Hepatocyte (in vitro differentiated cells): ENCODE results near the gene PDE4D. TPM values are rescaled to one million over a fixed set of nuclear protein-coding genes. Genes with fewer than 3 reads are reported as not detected.

ENCODE experiments used
- DNase-seq: peaks from one replicate; pipeline ENCODE4 v3.0.0-alpha.2; 2016; ENCODE audit warnings: low spot score
- H2AFZ ChIP-seq: fragments of 200-600 bp; sonication (generic); 2 replicates; pipeline ENCODE4 v1.6.0; 2016; ENCODE audit warnings: antibody characterized with exemption, mild to moderate bottlenecking
- H3K27ac ChIP-seq: fragments of 200-600 bp; sonication (generic); 2 replicates; pipeline ENCODE4 v1.5.1; 2016; ENCODE audit warnings: mild to moderate bottlenecking
- H3K27me3 ChIP-seq: fragments of 200-600 bp; sonication (generic); 2 replicates; pipeline ENCODE4 v1.6.1; 2016
- H3K36me3 ChIP-seq: fragments of 200-600 bp; sonication (generic); replicated peaks from 2 replicates; pipeline ENCODE4 v1.5.1; 2016; ENCODE audit warnings: low read depth; ENCODE audit not compliant: insufficient read depth
- H3K4me1 ChIP-seq: fragments of 200-600 bp; sonication (generic); 2 replicates; pipeline ENCODE4 v1.5.1; 2016; ENCODE audit warnings: mild to moderate bottlenecking, moderate library complexity; ENCODE audit not compliant: insufficient read depth
- H3K4me2 ChIP-seq: fragments of 200-600 bp; sonication (generic); 2 replicates; pipeline ENCODE4 v1.6.0; 2016
- H3K4me3 ChIP-seq: fragments of 200-600 bp; sonication (generic); 2 replicates; pipeline ENCODE4 v1.5.1; 2016; ENCODE audit warnings: mild to moderate bottlenecking
- H3K79me2 ChIP-seq: fragments of 200-600 bp; sonication (generic); 2 replicates; pipeline ENCODE4 v1.6.0; 2017; ENCODE audit warnings: mild to moderate bottlenecking
- H3K9me2 ChIP-seq: fragments of 200-600 bp; sonication (generic); replicated peaks from 2 replicates; pipeline ENCODE4 v1.6.0; 2017; ENCODE audit warnings: mild to moderate bottlenecking; ENCODE audit not compliant: insufficient read depth
- H3K9me3 ChIP-seq: fragments of 200-600 bp; sonication (generic); 2 replicates; pipeline ENCODE4 v1.5.1; 2016; ENCODE audit warnings: low read depth, mild to moderate bottlenecking
- H4K20me1 ChIP-seq: fragments of 200-600 bp; sonication (generic); 2 replicates; pipeline ENCODE4 v1.6.0; 2016; ENCODE audit warnings: mild to moderate bottlenecking; ENCODE audit not compliant: insufficient read depth, poor library complexity, severe bottlenecking
- EZH2 ChIP-seq: fragments of 200-600 bp; sonication (generic); IDR thresholded peaks from 2 replicates; pipeline ENCODE4 v1.6.1; 2016; ENCODE audit warnings: antibody characterized with exemption, mild to moderate bottlenecking, borderline replicate concordance
- EZH2phosphoT487 ChIP-seq: fragments of 200-600 bp; sonication (generic); IDR thresholded peaks from one replicate; pipeline ENCODE4 v1.6.1; 2018; ENCODE audit warnings: antibody characterized with exemption, mild to moderate bottlenecking, low read depth, moderate library complexity; ENCODE audit not compliant: unreplicated experiment, severe bottlenecking
- WGBS: methylation state at CpG from one replicate; pipeline ENCODE4 v1.1.6; 2016; ENCODE audit warnings: low lambda C conversion rate; ENCODE audit errors: missing lambda C conversion rate; 5-methylcytosine and 5-hydroxymethylcytosine counted together
- polyA plus RNA-seq: library from polyadenylated mRNA; unstranded; fragments of >200 nt; fragmentation: Nextera tagmentation; extraction: Ambion mirVana; gene quantifications from 2 replicates; pipeline ENCODE4 v1.2.1, GENCODE V29; 2016
- total RNA-seq: library from RNA; depleted of rRNA; stranded (reverse); fragments of >200 nt; gene quantifications from 2 replicates; pipeline ENCODE4 v1.2.3, GENCODE V29; 2014
- TF ChIP-seq, protein P1 (sequence below): fragments of 200-600 bp; sonication (generic); IDR thresholded peaks from 2 replicates; pipeline ENCODE4 v1.5.1; 2016; ENCODE audit warnings: antibody characterized with exemption, mild to moderate bottlenecking; ENCODE audit not compliant: poor library complexity

PDE4D gene
- total and polyA plus RNA-seq, 2 experiments from 2014 or later: 14.5 to 45.2 TPM

DNA sequence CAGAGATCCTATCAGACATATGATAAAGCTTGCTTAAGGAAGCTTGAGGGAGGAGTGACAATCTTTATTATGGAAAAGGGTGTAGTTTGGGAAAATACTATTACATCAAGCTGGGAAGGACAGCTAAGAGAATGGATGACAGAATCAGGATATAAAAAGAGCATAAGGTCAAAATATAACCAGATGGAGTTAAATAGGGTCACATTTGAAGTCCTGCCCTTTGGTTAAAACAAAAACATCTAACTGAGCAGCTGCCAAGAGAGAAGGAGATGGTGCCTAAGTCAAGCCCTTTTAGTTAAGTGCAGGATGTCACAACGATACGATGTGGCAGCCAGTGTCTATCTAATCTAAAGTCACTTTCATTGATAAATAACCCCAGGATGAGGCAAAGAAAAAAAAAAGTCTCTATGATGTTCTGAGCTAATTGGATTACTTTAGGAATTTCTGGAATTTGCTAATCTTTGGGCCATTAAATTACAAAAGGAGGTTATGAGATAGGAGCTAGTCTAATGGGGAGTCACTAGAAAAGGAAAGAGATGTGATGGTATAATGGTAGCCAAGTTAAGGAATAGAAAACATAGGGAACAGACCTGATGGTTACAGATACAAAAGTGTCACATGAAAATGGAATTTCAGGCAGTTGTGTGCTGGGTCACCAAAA lies 365.2 kb downstream of the PDE4D start:
- 9% methylated on average over 2 of the region's 2 CpGs for WGBS
- Histone ChIP-seq H3K4me1 (no peaks in the 10 kb centered on the region), H2AFZ (no peak overlapping the region), H3K4me3 (no peak overlapping the region), H3K27me3 (no peaks in the 10 kb centered on the region), H4K20me1 (no peaks in the 10 kb centered on the region), H3K27ac (no peak overlapping the region), H3K36me3 (no peaks in the 10 kb centered on the region), H3K9me3 (no peaks in the 10 kb centered on the region), H3K79me2 (no peaks in the 10 kb centered on the region), H3K4me2 (no peak overlapping the region), H3K9me2 (no peaks in the 10 kb centered on the region)
- TF ChIP-seq, protein P1, sequence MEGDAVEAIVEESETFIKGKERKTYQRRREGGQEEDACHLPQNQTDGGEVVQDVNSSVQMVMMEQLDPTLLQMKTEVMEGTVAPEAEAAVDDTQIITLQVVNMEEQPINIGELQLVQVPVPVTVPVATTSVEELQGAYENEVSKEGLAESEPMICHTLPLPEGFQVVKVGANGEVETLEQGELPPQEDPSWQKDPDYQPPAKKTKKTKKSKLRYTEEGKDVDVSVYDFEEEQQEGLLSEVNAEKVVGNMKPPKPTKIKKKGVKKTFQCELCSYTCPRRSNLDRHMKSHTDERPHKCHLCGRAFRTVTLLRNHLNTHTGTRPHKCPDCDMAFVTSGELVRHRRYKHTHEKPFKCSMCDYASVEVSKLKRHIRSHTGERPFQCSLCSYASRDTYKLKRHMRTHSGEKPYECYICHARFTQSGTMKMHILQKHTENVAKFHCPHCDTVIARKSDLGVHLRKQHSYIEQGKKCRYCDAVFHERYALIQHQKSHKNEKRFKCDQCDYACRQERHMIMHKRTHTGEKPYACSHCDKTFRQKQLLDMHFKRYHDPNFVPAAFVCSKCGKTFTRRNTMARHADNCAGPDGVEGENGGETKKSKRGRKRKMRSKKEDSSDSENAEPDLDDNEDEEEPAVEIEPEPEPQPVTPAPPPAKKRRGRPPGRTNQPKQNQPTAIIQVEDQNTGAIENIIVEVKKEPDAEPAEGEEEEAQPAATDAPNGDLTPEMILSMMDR: no peak
- TF ChIP-seq EZH2phosphoT487 (no peak), EZH2 (no peak)
- DNase-seq: no peak

DNA sequence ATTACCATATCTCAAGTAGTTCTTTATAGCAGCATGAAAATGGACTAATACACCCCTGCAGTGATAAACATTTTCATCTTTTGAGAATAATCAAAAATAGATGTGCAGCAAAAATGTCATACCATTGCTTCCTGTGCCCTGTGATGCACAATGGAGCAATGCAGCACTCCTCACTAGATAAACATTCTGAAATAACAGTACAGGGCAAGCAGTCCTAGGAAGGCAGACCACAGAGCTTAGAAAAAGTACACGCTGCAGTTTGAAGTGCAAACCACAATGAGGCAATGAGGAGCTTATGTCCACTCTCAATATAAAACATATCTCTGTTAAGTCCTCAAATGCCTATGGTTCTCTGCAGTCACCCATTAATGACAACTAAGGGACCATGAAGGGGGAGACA lies 367.6 kb downstream of the PDE4D start:
- no peaks in the 10 kb centered on the region for H4K20me1 ChIP-seq
- no peak overlapping the region for H2AFZ ChIP-seq
- TF ChIP-seq EZH2phosphoT487: no peak
- TF ChIP-seq, protein P1: peak; percentile 4
- H3K27ac ChIP-seq: peak overlapping the region; percentile 42
- H3K9me2 ChIP-seq: no peaks in the 10 kb centered on the region
- no peaks in the 10 kb centered on the region for H3K27me3 ChIP-seq
- H3K4me1 ChIP-seq: peaks cover 5% of the 10 kb centered on the region
- no peak overlapping the region for H3K4me3 ChIP-seq
- WGBS: 58% methylated on average over 1 of the region's 1 CpG
- H3K36me3 ChIP-seq: no peaks in the 10 kb centered on the region
- no peak for DNase-seq
- H3K9me3 ChIP-seq: no peaks in the 10 kb centered on the region
- no peak overlapping the region for H3K4me2 ChIP-seq
- no peaks in the 10 kb centered on the region for H3K79me2 ChIP-seq

DNA sequence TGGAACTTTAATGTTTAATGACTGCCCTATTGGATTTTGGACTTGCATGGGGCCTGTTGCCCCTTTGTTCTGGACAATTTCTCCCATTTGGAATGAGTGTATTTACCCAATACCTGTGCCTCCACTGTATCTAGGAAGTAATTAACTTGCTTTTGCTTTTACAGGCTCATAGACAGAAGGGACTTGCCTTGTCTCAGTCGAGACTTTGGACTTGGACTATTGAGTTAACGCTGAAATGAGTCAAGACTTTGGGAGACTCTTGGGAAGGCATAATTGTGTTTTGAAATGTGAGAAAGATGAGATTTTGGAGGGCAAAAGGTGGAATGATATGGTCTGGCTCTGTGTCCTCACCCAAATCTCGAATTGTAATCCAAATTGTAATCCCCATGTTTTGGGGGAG lies 368.2 kb downstream of the PDE4D start:
- Histone ChIP-seq H3K27ac (peak overlapping the region; percentile 42), H3K9me3 (no peaks in the 10 kb centered on the region), H2AFZ (no peak overlapping the region), H4K20me1 (no peaks in the 10 kb centered on the region), H3K79me2 (no peaks in the 10 kb centered on the region), H3K27me3 (no peaks in the 10 kb centered on the region), H3K4me1 (peaks cover 5% of the 10 kb centered on the region), H3K9me2 (no peaks in the 10 kb centered on the region), H3K4me2 (no peak overlapping the region), H3K36me3 (no peaks in the 10 kb centered on the region), H3K4me3 (no peak overlapping the region)
- 79% methylated on average over 3 of the region's 3 CpGs for WGBS
- TF ChIP-seq EZH2phosphoT487 (no peak), EZH2 (no peak)
- TF ChIP-seq, protein P1: no peak
- peak; percentile 45 for DNase-seq
